GM12878 (cell line): ENCODE measurements around the gene FBXW8. TPM values are rescaled to one million over a fixed set of nuclear protein-coding genes. Genes with fewer than 3 reads are reported as not detected.

Experiments used
- ATAC-seq: fragments of 200-7000 bp; cut with Tn5 transposase; 3 replicates; pipeline ENCODE4 v1.9.1; 2020; ENCODE audit warnings: mild to moderate bottlenecking, moderate library complexity
- BruUV-seq: library from RNA; stranded (reverse); fragments of 400-500 nt; replicated peaks from 2 replicates; lab custom pipeline; 2021; lab: Mats Ljungman, UMichigan
- CTCF ChIA-PET: fragments of 300-600 bp; sonication (Branson Sonifier 250); formaldehyde crosslinking; extraction: SDS; loops from one replicate; lab custom pipeline; 2021; ENCODE audit warnings: inconsistent platforms; lab: Yijun Ruan, JAX
- POLR2A ChIA-PET: fragments of 350-600 bp; formaldehyde crosslinking; extraction: SDS; loops from one replicate; lab custom pipeline; 2021; ENCODE audit warnings: inconsistent platforms; lab: Charles Lee
- RAD21 ChIA-PET: fragments of 300-600 bp; sonication (Branson Sonifier 250); formaldehyde crosslinking; loops from one replicate; lab custom pipeline; 2023; ENCODE audit warnings: antibody characterized with exemption; ENCODE audit not compliant: unreplicated experiment; lab: Charles Lee
- SMC1A ChIA-PET: fragments of 300-600 bp; sonication (Branson Sonifier 250); formaldehyde crosslinking; loops from one replicate; lab custom pipeline; 2023; ENCODE audit not compliant: unreplicated experiment, uncharacterized antibody; lab: Charles Lee
- DNase-seq: peaks from one replicate; pipeline ENCODE4 v3.0.0-alpha.2; 2011; ENCODE audit warnings: low read depth, low spot score
- FAIRE-seq: peaks from 3 replicates; lab custom pipeline; 2011; peaks lifted over from hg19 to GRCh38; lab: Jason Lieb, UNC
- H2AFZ ChIP-seq: 2 replicates; pipeline ENCODE4 v1.6.0; 2011; ENCODE audit warnings: low read depth, low read length, control low read depth; ENCODE audit not compliant: control insufficient read depth
- H3K27ac ChIP-seq: 2 replicates; pipeline ENCODE4 v1.5.1; 2011; ENCODE audit warnings: control low read depth; ENCODE audit not compliant: control insufficient read depth, insufficient read depth
- H3K27me3 ChIP-seq, 2 experiments: replicated peaks in 1 of 2; 2 replicates each; pipeline versions ENCODE4 v1.6.0 to v1.6.1; 2011; ENCODE audit warnings: low read length in 1 of 2; ENCODE audit not compliant: control insufficient read depth in 2 of 2, insufficient read depth in 2 of 2
- H3K36me3 ChIP-seq, 2 experiments: 2 replicates each; pipeline ENCODE4 v1.5.1; 2011; ENCODE audit warnings: low read length in 1 of 2; ENCODE audit not compliant: control insufficient read depth in 2 of 2, insufficient read depth in 2 of 2
- H3K4me1 ChIP-seq: 2 replicates; pipeline ENCODE4 v1.6.1; 2011; ENCODE audit warnings: mild to moderate bottlenecking, low read length, moderate library complexity, mixed read lengths; ENCODE audit not compliant: control insufficient read depth, insufficient read depth
- H3K4me2 ChIP-seq: 2 replicates; pipeline ENCODE4 v1.6.0; 2011; ENCODE audit warnings: control low read depth; ENCODE audit not compliant: control insufficient read depth, insufficient read depth
- H3K4me3 ChIP-seq: fragments of 200-600 bp; sonication (generic); 2 replicates; pipeline ENCODE4 v1.5.1; 2016
- H3K79me2 ChIP-seq: 2 replicates; pipeline ENCODE4 v1.6.0; 2011; ENCODE audit warnings: low read length; ENCODE audit not compliant: control insufficient read depth, insufficient read depth
- H3K9ac ChIP-seq: 2 replicates; pipeline ENCODE4 v1.8.0; 2011; ENCODE audit warnings: low read length, control low read depth, mixed read lengths; ENCODE audit not compliant: control insufficient read depth, insufficient read depth
- H3K9me3 ChIP-seq: replicated peaks from 3 replicates; pipeline ENCODE4 v1.5.1; 2011; ENCODE audit warnings: mild to moderate bottlenecking, low read length; ENCODE audit not compliant: control insufficient read depth, insufficient read depth
- H4K20me1 ChIP-seq: 2 replicates; pipeline ENCODE4 v1.6.0; 2011; ENCODE audit not compliant: control insufficient read depth, insufficient read depth
- ATF3 ChIP-seq: IDR thresholded peaks from 2 replicates; pipeline ENCODE4 v1.6.1; 2011; ENCODE audit warnings: low read depth, mild to moderate bottlenecking, low read length, moderate library complexity, borderline replicate concordance; ENCODE audit errors: extremely low read depth
- BCL3 ChIP-seq: IDR thresholded peaks from 2 replicates; pipeline ENCODE4 v1.6.1; 2011; ENCODE audit warnings: borderline replicate concordance, low read depth, mild to moderate bottlenecking, moderate library complexity, low read length; ENCODE audit not compliant: insufficient read depth, poor library complexity, severe bottlenecking
- BCLAF1 ChIP-seq: fragments of 450-650 bp; IDR thresholded peaks from 2 replicates; pipeline ENCODE4 v1.6.1; 2017; ENCODE audit warnings: antibody characterized with exemption, mild to moderate bottlenecking, moderate library complexity
- FOXK2 ChIP-seq: fragments of 450-650 bp; IDR thresholded peaks from 2 replicates; pipeline ENCODE4 v1.6.1; 2017; ENCODE audit warnings: mild to moderate bottlenecking, moderate library complexity
- FOXM1 ChIP-seq: IDR thresholded peaks from 2 replicates; pipeline ENCODE4 v1.6.1; 2012; ENCODE audit warnings: low read depth, mild to moderate bottlenecking, inconsistent platforms, low read length, moderate library complexity
- GATAD2B ChIP-seq: fragments of 450-650 bp; conservative IDR thresholded peaks from 2 replicates; pipeline ENCODE4 v1.6.1; 2017; ENCODE audit warnings: low read depth, mild to moderate bottlenecking, moderate library complexity
- JUND ChIP-seq: IDR thresholded peaks from 2 replicates; pipeline ENCODE4 v1.6.1; 2012; ENCODE audit warnings: low read depth, mild to moderate bottlenecking, low read length, improper control_type of control experiment, moderate library complexity
- MEF2A ChIP-seq: IDR thresholded peaks from 2 replicates; pipeline ENCODE4 v1.6.1; 2011; ENCODE audit warnings: low read depth, mild to moderate bottlenecking, low read length, moderate library complexity; ENCODE audit not compliant: insufficient read depth
- MTA2 ChIP-seq: fragments of 450-650 bp; IDR thresholded peaks from 2 replicates; pipeline ENCODE4 v1.6.1; 2016; ENCODE audit warnings: low read depth, mild to moderate bottlenecking, moderate library complexity
- MTA3 ChIP-seq: IDR thresholded peaks from 2 replicates; pipeline ENCODE4 v1.6.1; 2012; ENCODE audit warnings: low read length, inconsistent platforms, borderline replicate concordance
- NFYB ChIP-seq: IDR thresholded peaks from 2 replicates; pipeline ENCODE4 v1.6.1; 2011; ENCODE audit warnings: low read depth, mild to moderate bottlenecking, low read length, improper control_type of control experiment, moderate library complexity; ENCODE audit not compliant: insufficient read depth
- PAX5 ChIP-seq: IDR thresholded peaks from 2 replicates; pipeline ENCODE4 v1.6.1; 2011; ENCODE audit warnings: low read depth, low read length, borderline replicate concordance
- POLR2AphosphoS5 ChIP-seq: IDR thresholded peaks from 2 replicates; pipeline ENCODE4 v1.6.1; 2011; ENCODE audit warnings: mild to moderate bottlenecking, low read length, inconsistent platforms
- RFX5 ChIP-seq: IDR thresholded peaks from 2 replicates; pipeline ENCODE4 v1.6.1; 2011; ENCODE audit warnings: low read depth, low read length, improper control_type of control experiment
- SKIL ChIP-seq: fragments of 450-650 bp; IDR thresholded peaks from 2 replicates; pipeline ENCODE4 v1.6.1; 2017; ENCODE audit warnings: mild to moderate bottlenecking, low read depth, inconsistent platforms; ENCODE audit not compliant: poor library complexity, severe bottlenecking
- SMAD1 ChIP-seq: fragments of 450-650 bp; IDR thresholded peaks from 2 replicates; pipeline ENCODE4 v1.6.1; 2018; ENCODE audit warnings: mild to moderate bottlenecking, low read depth; ENCODE audit not compliant: partially characterized antibody
- TCF7 ChIP-seq: IDR thresholded peaks from 2 replicates; pipeline ENCODE4 v1.6.1; 2014; ENCODE audit warnings: antibody characterized with exemption, borderline replicate concordance
- WGBS: methylation state at CpG from one replicate; pipeline ENCODE4 v1.1.6; 2016; ENCODE audit warnings: low lambda C conversion rate; ENCODE audit not compliant: insufficient replicate concordance, insufficient coverage; ENCODE audit errors: missing lambda C conversion rate; 5-methylcytosine and 5-hydroxymethylcytosine counted together
- in situ Hi-C: fragments of 300-500 bp; cut with MboI; formaldehyde crosslinking; loops from 9 replicates; pipeline ENCODE4 v1.14.3; 2018; ENCODE audit warnings: mixed read lengths
- intact Hi-C: fragments of 100-400 bp; cut with micrococcal nuclease; formaldehyde crosslinking; loops from one replicate; pipeline ENCODE4 v1.14.2; 2022; ENCODE audit not compliant: unreplicated experiment
- polyA plus RNA-seq, 11 experiments: library from polyadenylated mRNA; depleted of rRNA in 4 of 11; unstranded in 6 of 11; stranded (reverse) in 5 of 11; fragments of >200 nt; fragmentation: Nextera tagmentation in 4 of 11; fragmentation: Illumina TruSeq in 1 of 11; extraction: Ambion mirVana in 4 of 11; extraction: Trizol in 1 of 11; gene quantifications; 1 replicate in 1 of 11; 2 replicates in 10 of 11; pipeline versions ENCODE4 v1.2.1 to v1.2.3, GENCODE V29; 2011 to 2016; ENCODE audit warnings: inconsistent platforms in 2 of 11, missing spikeins in 2 of 11, low read depth in 1 of 11
- total RNA-seq, 4 experiments: library from RNA; depleted of rRNA in 3 of 4; stranded (reverse); fragments of >200 nt in 3 of 4; fragmentation: Illumina TruSeq in 1 of 4; extraction: Trizol in 1 of 4; gene quantifications; 2 replicates each; pipeline versions ENCODE4 v1.2.1 to v1.2.3, GENCODE V29; 2013 to 2021

The FBXW8 gene
- total and polyA plus RNA-seq, 10 of the 15 experiments (the other 5 are each of a cell fraction or from before 2014, with no cell fraction given): 0.49 to 7.5 (median 4.4) TPM

GRCh38 chr12:117044311-117044710 lies 133.6 kb downstream of the FBXW8 start:
- WGBS: 98% methylated on average over 11 of the region's 11 CpGs
- H3K4me2 ChIP-seq: no peak overlapping the region
- intact Hi-C loops: no loop called here
- H3K4me3 ChIP-seq: no peak overlapping the region
- FAIRE-seq: no peak
- no peak overlapping the region for H3K9ac ChIP-seq
- DNase-seq: no peak
- peaks cover 0 to 5% of the 10 kb centered on the region in 2 experiments; a peak in 2 of 4 replicates for H3K36me3 ChIP-seq
- ChIA-PET SMC1A (no interaction called here), CTCF (no interaction called here), RAD21 (no interaction called here), POLR2A (no interaction called here)
- no TSS peak for BruUV-seq
- no peaks in the 10 kb centered on the region for H3K4me1 ChIP-seq
- H4K20me1 ChIP-seq: no peaks in the 10 kb centered on the region
- in situ Hi-C loops: no loop called here
- no peak overlapping the region for H2AFZ ChIP-seq
- no peaks in the 10 kb centered on the region for H3K27me3 ChIP-seq
- no peak for ATAC-seq
- H3K27ac ChIP-seq: no peak overlapping the region
- no peaks in the 10 kb centered on the region for H3K9me3 ChIP-seq
- no peaks in the 10 kb centered on the region for H3K79me2 ChIP-seq
- TF ChIP-seq SKIL (no peak), BCLAF1 (no peak), GATAD2B (no peak), TCF7 (no peak), PAX5 (no peak), MEF2A (no peak), NFYB (no peak), POLR2AphosphoS5 (no peak), MTA2 (no peak), ATF3 (no peak), FOXM1 (no peak), JUND (no peak), MTA3 (no peak), RFX5 (no peak), SMAD1 (no peak), FOXK2 (no peak), BCL3 (no peak)
